Left renal cortex interstitium (tissue), 4 donors: ENCODE data around the gene NARS2. TPM values are rescaled to one million over a fixed set of nuclear protein-coding genes. Genes with fewer than 3 reads are reported as not detected.
"Not testable (repeated sequence)": the region's sequence is repeated elsewhere in the genome, so short reads cannot be mapped to it uniquely, and the experiment has no call there.

Source experiments
- DNase-seq, 4 donors: peaks; one replicate each; pipeline ENCODE4 v3.0.0-alpha.2; 2013; ENCODE audit warnings: low read depth in 4 of 4, low spot score in 2 of 4, missing footprints in 1 of 4
- polyA plus RNA-seq, 4 donors: library from polyadenylated mRNA; unstranded; fragments of 120-200 nt; gene quantifications; one replicate each; pipeline ENCODE4 v1.2.1, GENCODE V29; 2013; ENCODE audit not compliant: insufficient read length in 4 of 4

NARS2 gene
- polyA plus RNA-seq, 4 donors: 32.9 to 53.2 (median 38.3) TPM

DNA sequence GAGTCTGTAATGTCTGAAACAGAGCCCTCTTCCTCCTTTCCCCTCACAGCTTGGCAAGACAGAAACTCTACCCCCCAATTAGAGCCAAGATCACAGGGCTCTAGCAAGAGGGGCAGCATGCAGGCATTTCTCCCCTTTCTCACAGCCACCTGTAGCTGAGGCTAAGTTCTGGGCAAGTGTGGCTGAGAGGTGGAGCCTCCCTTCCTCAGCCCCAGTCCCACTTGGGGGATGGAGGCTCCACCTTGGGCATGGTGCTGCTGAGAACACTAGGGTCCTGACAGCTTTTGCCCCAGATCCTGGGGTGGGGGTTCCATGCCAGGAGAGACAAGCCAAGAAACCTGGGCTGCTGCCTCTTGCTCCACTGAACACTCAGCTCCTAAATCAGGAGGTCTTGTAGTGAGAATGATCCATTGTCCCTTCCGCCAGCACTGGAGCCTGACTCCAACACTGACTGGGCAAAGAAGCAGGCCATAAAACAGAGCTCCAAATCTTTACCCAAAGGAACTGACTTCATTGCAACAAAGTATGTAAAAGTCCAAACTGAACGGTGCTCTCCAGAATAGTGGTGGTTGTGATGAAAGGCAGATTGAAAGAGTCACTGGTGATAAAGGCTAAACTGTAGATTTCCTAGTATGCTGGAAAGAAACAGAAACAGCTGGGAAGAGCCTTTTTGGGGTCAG lies 25.6 kb downstream of the NARS2 start:
- no peak for DNase-seq

DNA sequence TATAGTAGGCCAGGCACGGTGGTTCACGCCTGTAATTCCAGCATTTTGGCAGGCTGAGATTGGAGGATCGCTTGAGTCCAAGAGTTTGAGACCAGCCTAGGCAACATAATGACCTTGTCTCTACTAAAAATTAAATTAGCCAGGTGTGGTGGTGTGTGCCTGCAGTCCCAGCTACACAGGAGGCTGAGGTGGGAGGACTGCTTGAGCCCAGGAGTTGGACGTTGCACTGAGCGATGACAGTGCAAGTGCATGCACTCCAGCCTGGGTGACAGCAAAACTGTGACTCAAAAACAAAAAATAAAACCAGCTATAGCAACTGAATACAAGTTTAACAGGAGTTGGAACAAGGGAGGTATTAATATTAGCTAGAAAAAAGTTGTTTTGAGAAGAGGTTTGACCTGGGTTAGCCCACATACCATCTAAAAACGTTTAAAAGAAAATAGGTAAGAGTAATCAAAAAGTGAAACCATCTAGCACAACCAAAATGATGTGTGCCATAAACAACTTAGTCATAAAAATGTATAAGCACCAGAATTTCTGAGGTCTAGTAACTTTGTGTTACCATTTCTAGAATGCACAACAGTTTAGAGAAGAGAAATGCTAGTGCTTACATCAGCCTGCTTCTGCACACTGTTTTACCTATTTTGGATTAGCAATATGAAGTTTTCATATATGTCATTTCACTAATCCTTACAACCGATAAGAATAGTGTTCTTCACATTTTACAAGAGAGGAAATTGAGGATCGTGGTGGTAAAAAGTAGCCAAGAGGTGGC lies 26.5 kb downstream of the NARS2 start:
- DNase-seq: no peak

DNA sequence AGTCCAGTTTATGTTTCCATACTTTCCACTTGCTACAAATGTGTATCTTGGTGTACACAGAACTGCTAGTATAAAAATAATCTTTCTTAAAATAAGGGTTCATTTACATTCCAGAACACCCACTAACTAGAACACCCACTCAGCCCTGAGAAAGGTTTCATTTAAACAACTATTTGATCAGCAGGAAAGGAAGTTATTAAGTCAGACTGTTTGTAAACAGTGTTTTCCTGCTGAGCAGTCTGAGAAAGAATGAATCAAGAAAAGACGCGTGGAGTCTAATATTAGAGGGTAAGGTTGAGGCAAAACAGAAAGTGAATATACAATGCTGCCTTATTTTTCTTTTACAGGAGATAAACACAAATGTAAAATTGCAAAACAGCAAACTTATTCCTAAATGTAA lies 32.7 kb downstream of the NARS2 start:
- DNase-seq: no peak

DNA sequence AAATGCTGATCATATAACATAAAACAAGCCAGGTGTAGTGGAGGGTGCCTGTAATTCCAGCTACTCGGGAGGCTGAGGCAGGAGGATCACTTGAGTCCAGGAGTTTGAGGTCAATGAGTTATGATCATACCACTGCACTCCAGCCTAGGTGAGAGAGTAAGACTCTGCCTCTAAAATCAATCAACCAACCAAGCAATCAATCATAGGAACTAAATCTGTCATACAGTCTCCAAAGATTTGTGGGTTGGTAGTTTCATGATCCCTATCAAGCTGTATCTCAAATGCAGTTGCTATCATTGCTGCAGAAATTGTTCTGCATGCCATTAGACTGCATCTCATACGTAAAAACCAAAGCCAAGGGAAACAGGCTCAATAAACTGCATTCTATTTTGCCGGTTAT lies 33.1 kb downstream of the NARS2 start:
- DNase-seq: no peak

DNA sequence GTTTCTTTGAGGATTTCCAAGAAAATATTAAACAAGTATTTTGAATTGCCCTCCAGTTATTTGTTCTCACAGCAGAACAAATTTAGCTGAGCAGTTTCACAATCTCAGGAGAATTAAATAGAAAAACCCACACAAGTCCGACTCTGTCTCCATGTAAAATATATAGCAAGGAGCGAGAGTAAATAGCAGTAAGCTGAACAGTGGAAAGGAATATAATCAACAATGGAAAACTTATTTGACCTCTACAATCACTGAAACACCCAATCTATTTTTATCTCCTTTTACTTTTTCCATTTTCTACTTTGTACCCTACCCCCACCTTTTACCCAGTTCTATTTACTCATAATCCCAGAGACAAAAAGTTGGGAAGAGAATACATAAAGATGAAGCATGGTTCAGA lies 34.4 kb downstream of the NARS2 start:
- DNase-seq: no peak

DNA sequence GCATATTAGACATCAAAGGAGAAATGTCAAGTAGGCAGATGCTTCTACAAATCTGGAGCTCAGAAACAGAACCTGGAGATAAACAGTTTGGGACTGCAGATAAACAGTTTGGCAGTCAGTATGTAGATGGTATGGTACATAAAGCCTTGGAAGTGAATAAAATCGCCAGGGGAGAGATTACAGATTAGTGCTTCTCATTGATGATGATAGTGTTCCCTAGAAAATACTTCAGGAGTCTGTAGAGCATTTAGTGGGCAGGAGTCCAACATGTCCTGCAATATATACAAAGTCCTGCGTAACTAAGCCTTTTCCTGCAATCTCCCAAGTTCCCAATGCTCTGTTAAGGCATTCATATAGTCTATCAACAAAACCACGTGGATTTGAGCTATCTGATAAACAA lies 35.2 kb downstream of the NARS2 start:
- no peak for DNase-seq

DNA sequence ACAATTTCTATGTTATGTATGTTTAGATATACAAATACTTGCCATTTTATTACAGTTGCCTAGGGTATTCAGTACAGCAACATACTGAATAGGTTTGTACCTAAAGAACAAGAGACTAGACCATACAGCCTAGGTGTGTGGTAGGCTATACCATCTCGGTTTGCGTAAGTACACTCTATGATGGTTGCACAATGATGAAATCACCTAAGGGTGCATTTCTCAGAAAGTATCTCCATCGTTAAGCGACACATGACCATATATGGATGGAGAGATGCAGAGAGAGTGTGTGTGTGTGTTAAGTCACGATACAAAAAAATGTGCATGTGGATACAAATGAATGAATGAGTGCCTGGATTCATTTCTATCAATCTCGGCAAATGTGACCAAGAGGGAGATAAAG lies 37.7 kb downstream of the NARS2 start:
- no peak for DNase-seq

DNA sequence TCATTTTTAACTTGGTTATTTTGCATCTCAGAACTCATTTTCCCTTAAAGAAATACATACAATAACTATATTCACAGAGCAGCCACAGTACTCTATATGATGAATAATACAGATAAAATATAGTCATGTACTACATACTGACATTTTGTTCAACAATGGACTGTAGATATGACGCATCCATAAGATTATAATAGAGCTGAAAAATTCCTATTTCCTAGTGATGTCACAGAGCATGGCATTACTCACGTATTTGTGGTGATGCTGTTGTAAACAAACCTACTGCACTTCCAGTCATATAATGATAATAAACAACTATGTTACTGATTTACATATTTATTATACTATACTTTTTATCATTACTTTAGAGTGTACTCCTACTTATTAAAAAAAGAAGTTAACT lies 38.7 kb downstream of the NARS2 start:
- DNase-seq: no peak

DNA sequence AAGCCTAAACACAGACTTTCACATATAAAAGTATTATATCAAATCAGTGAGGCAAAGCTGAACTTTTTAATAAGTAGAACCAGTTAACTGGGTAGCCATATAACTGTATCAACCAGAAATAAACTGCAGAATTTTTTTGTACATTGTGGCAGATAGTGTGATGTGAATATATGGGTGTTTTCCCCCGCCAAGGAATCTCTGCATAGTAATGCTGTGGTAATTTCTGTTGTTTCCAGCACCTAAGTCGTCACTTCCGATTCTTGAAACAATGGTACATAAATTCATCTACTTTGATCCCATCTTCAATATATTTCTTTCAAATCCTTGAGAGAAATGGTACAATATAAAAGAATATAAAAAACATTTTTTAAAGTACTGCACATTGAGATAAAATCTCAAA lies 39.6 kb downstream of the NARS2 start:
- DNase-seq: no peak

DNA sequence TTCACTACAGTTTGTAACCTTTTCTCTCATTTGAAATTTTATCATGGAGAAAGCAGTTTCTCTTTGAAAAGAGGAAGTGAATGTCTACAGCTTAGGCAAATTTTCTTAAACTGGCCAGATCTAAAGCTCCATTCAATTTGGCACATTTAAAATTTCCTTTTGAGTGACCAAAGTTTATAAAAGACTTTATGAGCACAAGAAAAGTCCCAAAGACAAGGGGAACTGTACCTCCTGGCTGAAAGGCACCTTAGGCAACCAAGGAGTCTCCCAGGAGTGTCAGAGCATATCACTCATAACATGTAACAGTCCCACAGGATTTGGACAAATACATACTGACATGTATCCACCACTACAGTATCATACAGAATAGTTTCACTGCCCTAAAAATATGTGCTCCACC lies 41.3 kb downstream of the NARS2 start:
- DNase-seq: no peak

DNA sequence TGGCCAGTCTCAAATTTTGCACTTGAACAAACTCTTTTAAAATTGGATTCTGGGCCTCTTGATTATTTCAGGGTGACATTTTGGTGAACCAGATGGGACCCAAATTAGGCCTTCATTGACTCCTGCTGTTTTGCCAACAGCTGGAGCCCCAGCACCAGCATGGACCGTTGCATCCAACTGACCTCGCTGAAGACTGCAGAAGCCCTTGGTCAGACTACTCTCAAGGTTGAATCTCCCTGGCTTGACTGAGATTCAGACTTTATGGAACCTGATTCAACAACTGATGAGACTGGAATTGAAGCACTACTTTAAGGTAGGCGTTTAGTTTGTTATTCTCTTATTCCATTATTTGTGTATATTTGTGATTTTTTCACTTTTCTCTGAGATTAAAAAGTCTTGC lies 41.7 kb downstream of the NARS2 start:
- DNase-seq: no peak

DNA sequence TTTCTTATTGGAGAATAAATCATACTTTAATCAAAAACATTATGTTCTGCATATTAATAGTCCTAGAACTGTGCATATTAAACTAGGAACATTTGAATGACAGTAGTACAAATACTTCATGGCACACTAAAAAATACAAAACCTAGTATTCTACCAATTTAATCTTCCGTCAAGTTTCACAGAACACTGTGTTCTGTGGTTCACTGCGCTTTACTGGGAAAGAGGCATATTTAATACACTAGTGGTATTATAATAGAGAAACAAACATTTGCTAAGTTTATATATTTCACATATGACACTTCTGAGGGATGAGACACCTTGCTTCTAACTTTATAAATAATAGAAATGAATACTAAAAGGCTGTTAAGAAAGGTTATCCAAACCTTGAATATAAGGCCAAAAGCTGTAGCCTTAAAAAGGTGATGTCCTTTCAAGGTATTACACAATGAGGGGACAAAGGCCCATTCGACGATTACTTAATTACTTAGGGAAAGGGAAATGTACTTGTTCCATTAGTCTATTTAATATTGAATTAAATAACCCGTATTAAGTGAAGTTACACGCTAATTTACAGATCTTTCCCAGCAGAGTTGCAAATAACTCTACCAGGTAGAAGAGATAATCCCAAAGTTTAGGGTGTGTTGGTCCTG lies 48.0 kb downstream of the NARS2 start:
- DNase-seq: no peak

DNA sequence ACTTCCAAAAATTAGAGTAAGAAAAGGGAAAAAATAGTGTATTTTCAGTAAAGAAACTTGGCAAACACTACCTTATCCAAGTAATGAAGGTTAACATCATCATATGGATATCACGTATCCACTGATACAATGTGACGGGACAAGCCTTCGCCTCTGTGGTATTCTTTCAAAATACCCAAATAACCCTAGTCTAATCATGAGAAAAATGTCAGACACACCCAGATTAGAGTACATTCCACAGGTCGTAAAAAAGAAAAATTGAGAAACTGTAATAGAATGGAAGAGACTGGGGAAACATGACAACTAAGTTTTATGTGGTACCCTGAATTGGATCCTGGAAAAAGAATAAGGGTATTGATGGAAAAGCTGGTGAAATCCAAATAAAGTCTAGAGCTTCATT lies 48.9 kb downstream of the NARS2 start:
- DNase-seq: no peak

DNA sequence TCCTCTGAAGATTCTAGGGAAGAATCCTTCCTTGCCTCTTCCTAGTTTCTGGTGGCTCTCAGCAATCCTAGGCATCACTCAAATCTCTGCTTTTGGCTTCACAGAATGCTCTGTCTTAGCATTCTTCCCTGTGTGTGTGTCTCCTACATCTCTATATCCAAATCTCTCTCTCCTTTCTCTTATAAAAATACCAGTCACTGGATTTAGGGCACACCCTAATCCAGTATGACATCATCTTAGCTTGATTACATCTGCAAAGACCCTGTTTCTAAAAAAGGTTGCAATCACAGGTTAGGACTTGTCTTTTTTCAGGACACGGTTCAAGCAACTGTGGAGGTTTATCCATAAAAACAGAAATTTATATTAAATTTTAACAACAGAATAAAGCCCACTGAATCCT lies 54.4 kb downstream of the NARS2 start:
- no peak for DNase-seq

DNA sequence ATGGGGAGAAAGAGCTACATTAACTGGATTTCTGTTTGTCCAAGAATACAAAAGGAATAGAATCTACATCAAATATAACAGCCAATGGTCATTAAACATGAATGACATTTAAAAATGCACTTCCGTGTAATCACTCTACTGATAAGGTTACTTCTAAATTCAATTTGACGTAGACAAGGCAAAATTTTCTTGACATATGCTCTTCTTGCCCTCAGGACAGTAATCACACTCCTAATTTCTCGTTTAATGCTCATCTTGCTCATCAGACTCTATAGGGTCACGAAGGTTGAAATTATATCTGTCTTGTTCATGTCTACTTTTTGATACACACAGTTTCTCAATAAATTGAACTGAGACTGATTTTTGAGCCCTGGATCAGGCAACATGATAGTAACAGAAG lies 58.4 kb downstream of the NARS2 start:
- no peak for DNase-seq

DNA sequence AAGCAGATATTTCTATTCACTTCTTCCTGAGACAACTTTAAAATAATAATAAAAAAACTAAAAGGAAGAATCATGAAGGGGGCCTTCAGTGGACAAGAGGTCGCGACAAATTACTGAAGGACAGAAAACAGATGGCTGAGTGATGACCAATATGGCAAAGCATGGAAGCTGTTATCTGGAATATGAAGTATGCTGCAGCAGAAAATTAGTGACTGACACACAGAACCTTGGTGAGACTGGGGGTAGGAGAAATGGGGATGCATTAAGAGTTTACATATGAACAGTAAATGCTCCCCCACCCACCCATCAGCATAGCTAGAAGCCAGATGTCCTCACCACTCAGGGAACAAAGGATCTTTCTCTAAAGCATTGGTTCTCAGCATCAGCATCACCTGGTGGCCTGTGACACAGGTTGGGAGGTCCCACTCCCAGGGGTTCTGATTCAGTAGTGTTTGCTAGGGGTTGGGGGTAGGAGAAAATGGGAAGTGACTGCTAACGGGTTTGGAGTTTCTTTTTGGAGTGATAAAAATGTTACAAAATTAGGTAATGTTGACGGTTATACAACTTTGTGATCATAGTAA lies 59.7 kb downstream of the NARS2 start:
- peak in 2 of 4 donors; percentile 8 to 10 for DNase-seq

DNA sequence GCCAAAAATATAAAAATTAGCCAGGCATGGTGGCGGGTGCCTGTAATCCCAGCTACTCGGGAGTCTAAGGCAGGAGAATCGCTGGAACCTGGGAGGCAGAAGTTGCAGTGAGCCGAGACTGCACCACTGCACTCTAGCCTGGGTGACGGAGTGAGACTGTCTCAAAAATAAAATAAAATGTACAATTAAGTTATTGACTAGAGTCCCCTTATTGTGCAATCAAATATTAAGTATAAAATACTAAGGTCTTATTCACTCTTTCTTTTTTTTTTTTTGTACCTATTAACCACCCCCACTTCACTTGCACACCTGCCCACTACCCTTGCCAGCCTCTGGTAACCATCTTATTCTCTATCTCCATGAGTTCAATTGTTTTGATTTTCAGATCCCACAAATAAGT lies 61.6 kb downstream of the NARS2 start:
- not testable (repeated sequence) for DNase-seq

DNA sequence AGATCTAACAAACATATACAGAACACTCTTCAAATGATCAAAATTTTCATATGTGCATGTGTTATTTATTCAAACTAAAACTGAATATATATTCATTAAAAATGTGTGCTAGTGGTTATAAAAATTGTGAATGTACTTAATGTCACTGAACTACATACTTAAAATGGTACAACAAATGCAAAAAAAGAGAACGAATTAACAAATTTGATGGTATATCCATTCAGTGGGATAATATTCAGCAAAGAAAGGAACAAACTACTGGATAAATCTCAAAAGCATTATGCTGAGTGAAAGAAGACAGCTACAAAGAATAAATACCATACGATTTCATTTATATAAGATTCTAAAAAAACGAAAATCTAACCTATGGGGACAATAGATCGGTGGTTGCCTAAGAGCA lies 64.1 kb downstream of the NARS2 start:
- no peak for DNase-seq

DNA sequence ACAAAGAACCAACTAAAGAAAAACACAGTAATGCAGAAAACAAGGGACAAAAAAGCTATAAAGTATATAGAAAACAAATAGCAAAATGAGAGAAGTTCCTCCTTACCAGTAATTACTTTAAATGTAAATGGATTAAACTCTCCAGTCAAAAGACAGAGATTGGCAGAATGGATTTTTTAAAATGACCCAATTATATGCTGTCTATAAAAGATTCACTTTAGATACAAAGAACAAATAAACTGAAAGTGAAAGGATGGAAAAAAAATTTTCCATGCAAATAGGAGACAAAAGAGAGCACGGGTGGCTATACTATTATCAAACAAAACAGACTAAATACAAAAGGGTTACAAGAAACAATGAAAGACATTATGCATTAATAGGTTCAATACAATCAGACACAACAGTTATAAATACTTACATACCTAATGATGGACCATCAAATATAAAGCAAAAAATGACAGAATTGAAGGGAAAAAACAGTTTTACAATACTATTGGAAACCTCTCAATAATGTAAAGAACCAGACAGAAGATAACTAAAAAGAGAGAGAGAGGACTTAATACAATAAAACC lies 64.6 kb downstream of the NARS2 start:
- DNase-seq: no peak

DNA sequence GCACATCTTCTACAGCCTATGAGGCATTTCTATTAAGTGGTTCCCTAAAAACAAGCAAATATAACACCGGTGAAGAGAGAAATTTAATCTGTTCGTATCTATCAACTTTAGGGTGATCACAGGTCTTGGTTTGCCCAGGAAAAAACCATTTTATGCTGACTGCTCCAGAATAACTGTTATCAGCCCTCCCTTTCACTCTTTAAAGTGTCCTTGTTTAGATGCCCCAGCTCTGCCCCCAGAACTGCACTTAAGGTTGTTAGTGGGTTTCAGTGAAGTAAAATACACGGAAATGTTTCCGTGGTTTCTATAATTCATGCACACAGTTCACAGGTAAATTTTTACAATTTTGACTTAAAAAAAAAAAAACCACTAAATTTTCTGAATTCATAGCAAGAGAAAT lies 70.0 kb downstream of the NARS2 start:
- no peak for DNase-seq

DNA sequence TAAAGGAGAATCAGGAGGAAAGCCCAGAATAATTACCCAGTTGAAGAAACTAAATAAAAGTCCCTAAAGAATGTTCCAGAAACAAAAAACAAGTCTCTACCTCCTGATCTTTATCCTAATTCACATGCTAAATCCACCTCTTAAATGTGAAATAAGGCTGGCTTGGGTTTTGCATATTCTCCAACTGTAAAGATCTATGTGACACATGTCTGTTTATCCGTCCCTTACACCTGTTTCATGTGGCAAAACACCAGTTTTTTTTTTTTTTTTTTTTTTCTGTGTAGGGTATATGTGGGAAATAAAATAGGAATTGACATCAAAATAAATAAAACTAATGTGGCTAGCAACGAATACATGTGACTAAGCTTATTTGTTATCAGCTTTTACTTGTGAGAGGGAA lies 70.5 kb downstream of the NARS2 start:
- no peak for DNase-seq
